Brain pericyte (primary cell): ENCODE measurements around the gene CAMSAP1.

ENCODE experiments used
- DNase-seq: peaks from one replicate; pipeline ENCODE4 v3.0.0-alpha.2; 2012; ENCODE audit warnings: low read depth, low spot score

Gene CAMSAP1

DNA sequence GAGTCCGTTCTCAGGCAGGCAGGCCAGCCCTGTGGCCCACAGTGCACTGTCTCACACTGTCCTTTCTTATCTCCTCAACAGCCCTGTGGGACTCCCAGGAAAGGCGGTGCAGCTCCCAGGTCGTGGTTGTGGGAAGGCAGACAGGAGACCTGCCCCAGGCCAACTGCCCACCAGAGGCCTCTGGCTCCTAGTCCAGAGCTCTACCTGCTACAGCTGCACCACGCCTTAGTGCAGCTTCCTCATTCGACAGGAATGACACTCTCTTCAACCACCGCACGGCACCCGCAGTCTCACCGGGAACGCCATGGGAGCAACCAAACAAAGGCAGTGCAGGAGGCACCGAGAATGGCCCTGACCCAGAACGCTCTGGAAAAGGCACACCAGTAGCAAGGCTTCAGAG lies 25.3 kb downstream of the CAMSAP1 start:
- no peak for DNase-seq

GRCh38 chr9:135880438-135880837 lies 26.9 kb downstream of the CAMSAP1 start:
- DNase-seq, result no peak

- DNase-seq, result no peak
These were observed 27.7 kb downstream of the CAMSAP1 start for GRCh38 chr9:135879619-135880018.

- no peak for DNase-seq
These were observed 28.1 kb downstream of the CAMSAP1 start for GRCh38 chr9:135879237-135879601.

GRCh38 chr9:135878528-135879236 lies 28.7 kb downstream of the CAMSAP1 start:
- DNase-seq, result no peak

GRCh38 chr9:135877791-135878527 lies 29.4 kb downstream of the CAMSAP1 start:
- no peak for DNase-seq

GRCh38 chr9:135876936-135877335 lies 30.4 kb downstream of the CAMSAP1 start:
- no peak for DNase-seq

- DNase-seq, result no peak
These were observed 32.5 kb downstream of the CAMSAP1 start for GRCh38 chr9:135874859-135875258.

- DNase-seq, result no peak
These were observed 37.4 kb downstream of the CAMSAP1 start for GRCh38 chr9:135869909-135870308.

DNA sequence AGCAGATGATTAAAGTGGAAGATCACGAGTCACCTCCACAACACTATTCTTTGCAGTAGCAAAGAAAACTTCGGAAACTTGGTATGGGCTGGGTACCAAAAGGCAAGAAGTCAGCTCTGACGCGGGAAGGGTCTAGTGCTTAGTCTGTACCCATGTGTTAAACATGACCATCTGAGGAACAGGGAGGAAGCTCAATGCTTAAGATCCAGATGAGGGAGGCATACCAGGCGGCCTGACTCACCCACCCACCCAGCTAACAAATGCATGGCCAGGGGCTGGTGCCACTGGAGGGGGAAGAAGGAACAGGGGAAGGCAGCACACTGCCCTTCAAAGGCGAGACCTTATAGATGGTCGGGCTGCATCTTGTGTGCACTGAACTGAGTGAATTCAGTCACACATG lies 41.8 kb downstream of the CAMSAP1 start:
- DNase-seq, result no peak

GRCh38 chr9:135864447-135865049 lies 42.8 kb downstream of the CAMSAP1 start:
- no peak for DNase-seq

DNA sequence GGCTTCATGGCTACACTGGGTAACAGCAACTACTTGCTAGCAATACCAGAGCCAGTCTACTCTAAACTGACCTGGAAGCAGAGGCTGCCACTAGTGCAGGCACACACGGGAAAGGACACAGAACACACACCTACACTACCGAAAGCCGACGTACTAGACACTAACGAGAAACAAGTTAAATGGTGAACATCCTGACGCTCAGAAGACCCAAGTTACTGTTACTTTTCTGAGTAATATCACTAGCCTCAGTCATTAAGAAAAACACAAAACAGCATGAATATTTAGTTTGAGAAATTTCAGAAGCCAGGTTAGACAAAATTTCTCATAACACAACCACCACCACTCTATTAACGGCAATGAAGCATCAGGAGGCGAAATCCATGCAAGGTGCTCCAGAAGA lies 44.5 kb downstream of the CAMSAP1 start:
- no peak for DNase-seq

GRCh38 chr9:135858491-135859185 lies 48.7 kb downstream of the CAMSAP1 start:
- DNase-seq, result no peak

- no peak for DNase-seq
These were observed 49.5 kb downstream of the CAMSAP1 start for GRCh38 chr9:135857843-135858242.

DNA sequence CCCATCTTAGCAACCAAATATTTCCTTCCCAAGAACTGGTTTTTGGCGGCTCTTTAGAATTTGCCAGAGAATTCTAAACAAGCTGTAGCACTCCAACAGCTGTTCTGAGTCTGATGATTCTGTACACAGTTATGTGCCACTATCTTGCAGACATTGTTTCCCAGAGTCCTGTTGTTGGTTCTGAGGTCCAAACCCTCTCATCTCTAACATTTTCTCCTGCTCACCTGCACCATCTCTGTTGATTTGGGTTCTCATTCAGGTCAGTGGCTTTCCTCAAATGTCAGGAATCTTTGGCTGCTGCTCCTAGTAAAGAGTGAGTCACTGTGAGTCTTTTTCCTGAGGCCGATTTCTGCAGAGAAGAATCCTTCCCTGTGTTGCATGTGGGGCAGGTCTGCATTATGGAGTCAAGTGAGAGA lies 50.0 kb downstream of the CAMSAP1 start:
- no peak for DNase-seq

- DNase-seq, result no peak
These were observed 55.6 kb downstream of the CAMSAP1 start for GRCh38 chr9:135851748-135852147.

DNA sequence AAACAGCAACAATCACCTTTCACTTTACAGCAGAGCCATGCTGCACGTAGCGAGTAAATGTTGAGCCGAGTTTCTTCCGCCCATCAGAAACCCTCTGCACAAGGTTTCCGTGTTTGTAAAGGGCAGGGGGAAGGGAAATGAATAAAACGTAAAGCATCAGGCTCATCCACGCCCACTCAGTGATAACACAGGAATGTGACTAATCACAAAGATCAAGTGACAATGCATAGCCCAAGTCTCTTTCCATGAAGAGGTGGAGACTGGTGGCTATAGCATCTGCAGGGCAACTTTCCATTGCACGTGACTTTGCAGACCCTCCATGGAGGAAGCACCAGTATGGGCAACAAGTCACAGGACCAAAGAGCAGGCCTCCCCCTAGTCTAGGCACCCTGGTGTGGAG lies 56.6 kb downstream of the CAMSAP1 start:
- no peak for DNase-seq

DNA sequence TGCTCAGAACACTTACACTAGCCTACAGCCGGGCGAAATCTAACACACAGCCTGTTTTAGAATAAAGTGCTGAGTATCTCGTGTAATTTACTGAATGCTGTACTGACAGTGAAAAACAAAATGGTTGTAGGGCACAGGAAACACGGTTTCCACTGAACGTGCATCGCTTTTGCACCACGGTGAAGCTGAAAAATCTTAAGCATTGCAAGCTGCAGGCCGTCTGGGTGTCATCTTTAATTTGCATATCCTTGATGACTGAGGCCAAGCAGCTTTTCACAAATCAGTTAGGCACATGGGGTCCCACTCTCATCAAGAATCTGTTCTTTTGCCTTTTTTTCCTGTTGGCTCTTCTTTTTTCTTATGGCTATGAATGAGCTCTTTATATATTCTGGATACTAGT lies 58.2 kb downstream of the CAMSAP1 start:
- no peak for DNase-seq

DNA sequence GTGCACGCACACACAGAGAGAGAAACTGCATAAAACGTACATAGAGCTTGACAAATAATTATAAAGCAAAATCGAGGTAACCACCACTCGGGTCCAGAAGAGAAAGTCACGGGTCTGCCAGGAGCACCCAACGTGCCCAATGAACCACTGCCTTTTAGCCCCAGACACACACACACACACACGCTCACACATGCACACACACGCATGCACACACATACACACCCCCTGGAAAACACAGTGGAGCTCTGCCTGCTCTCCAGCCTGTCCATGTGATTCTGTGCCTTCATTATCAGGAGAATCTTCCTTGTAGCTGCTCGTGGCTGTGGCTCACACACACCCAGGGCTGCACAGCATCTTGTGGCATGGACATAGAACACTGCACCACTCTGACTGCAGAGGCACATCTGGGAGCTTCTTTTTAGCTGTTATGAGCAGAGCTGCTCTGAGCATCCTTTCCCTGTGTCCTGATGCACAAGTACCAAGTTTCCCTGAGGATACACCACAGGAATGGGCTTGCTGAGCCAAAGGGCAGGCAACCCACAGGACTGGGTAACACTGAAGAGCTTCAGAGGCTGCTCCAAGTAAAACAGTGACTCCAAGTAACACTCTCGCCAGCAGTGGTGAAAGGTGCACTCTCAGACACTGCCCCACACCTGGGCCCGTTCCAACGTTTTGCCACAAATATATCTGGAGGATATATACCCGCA lies 58.9 kb downstream of the CAMSAP1 start:
- DNase-seq, result no peak

GRCh38 chr9:135847833-135848232 lies 59.5 kb downstream of the CAMSAP1 start:
- DNase-seq, result no peak

GRCh38 chr9:135840539-135840938 lies 66.8 kb downstream of the CAMSAP1 start:
- DNase-seq, result no peak

DNA sequence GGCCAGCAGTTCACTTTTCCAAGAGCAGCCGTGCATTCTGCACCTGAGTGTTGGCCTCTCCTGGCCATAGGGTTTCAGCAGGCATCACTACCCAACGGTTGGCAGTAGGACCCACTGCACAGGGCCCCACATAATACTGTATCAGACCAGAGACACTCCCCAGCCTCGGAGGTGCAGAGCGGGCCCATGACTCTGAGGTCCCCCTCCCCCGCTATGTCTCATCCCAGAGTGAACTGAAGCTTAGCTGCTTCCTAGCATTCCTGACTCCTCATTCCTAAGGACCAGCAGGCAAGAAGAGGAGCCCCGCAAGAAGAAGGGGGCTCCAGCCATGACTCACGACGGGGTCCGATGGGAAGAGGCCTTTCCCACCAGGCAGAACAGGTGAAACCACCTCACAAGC lies 67.2 kb downstream of the CAMSAP1 start:
- no peak for DNase-seq
